ENCODE results near the gene NF2.

Gene NF2

GRCh38 chr22:29741926-29742325, 138.5 kb downstream of the NF2 start:
- no peak for DNase-seq (ENCODE audit: low read depth in 2 of 2)

- no peak for DNase-seq (ENCODE audit: low read depth in 2 of 2)
Observed at GRCh38 chr22:29742326-29742725, 138.9 kb downstream of the NF2 start.

DNA sequence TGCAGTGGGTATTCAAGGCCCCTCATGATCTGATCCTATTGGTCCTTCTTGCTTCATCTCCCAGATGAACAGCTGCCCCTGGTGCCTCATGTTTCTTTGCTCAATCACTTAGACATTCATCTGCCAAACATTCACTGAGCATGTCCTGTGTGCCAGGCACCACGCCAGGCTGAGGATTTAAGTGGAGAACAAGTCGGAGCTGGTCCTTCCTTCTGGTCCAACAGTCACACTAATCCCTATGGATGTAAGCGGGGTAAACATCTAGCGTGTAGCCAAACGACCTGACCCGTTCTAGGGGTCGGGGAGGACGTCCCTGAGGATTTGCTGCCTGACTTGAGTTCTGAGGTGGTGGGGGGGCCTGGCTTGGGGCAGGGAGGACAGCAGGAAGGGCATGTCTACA, 141.5 kb downstream of the NF2 start:
- no peak for DNase-seq (ENCODE audit: low read depth in 2 of 2)

GRCh38 chr22:29747832-29748231, 144.4 kb downstream of the NF2 start:
- DNase-seq (ENCODE audit: low read depth in 2 of 2): no peak

Measured in activated CD4-positive, alpha-beta T cell treated with anti-CD3 and anti-CD28 coated beads for 24 hours (primary cell).